GM23338 (cell line): ENCODE measurements around the gene ZNF579.

ENCODE experiments used
- CREB1 ChIP-seq: fragments of 250-450 bp; sonication (Bioruptor Pico); IDR thresholded peaks from 2 replicates; pipeline ENCODE4 v1.5.0; 2020; ENCODE audit warnings: low read depth, mild to moderate bottlenecking, moderate library complexity
- CTCF ChIP-seq, 2 experiments: fragments of 200-600 bp in 1 of 2; sonication (generic) in 1 of 2; conservative IDR thresholded peaks; 2 replicates each; pipeline versions ENCODE4 v1.5.1 to v1.6.1; 2016 to 2017; ENCODE audit warnings: antibody characterized with exemption in 2 of 2, low read depth in 2 of 2, mild to moderate bottlenecking in 2 of 2, moderate library complexity in 1 of 2
- EZH2 ChIP-seq: fragments of 200-600 bp; sonication (generic); IDR thresholded peaks from one replicate; pipeline ENCODE4 v1.8.0; 2017; ENCODE audit warnings: antibody characterized with exemption, mild to moderate bottlenecking, low read depth; ENCODE audit not compliant: unreplicated experiment
- JUNB ChIP-seq: IDR thresholded peaks from one replicate; pipeline ENCODE4 v1.6.1; 2016; ENCODE audit warnings: antibody characterized with exemption; ENCODE audit not compliant: unreplicated experiment
- POLR2AphosphoS5 ChIP-seq: IDR thresholded peaks from 2 replicates; pipeline ENCODE4 v1.6.1; 2016; ENCODE audit warnings: antibody characterized with exemption, low read depth

GRCh38 chr19:55543567-55543966 is 37.1 kb downstream of the ZNF579 start:
- TF ChIP-seq JUNB (no peak), CTCF (conservative IDR thresholded peaks at IDR 0.05; ENCODE audit: low read depth in 2 of 2) (no peak), EZH2 (no peak), POLR2AphosphoS5 (no peak), CREB1 (CRISPR knock-in tag) (no peak)
